Glutamatergic neuron (in vitro differentiated cells): ENCODE data around the gene UNC5C. TPM values are rescaled to one million over a fixed set of nuclear protein-coding genes. Genes with fewer than 3 reads are reported as not detected.

Experiments
- DNase-seq: peaks from one replicate; pipeline ENCODE4 v3.0.0; 2022
- H3K27ac Mint-ChIP-seq: one replicate; pipeline ENCODE4 v1.8.0; 2020; ENCODE audit warnings: mild to moderate bottlenecking, mixed read lengths, inconsistent platforms; ENCODE audit not compliant: unreplicated experiment
- H3K27me3 Mint-ChIP-seq: one replicate; pipeline ENCODE4 v1.8.0; 2020; ENCODE audit warnings: mild to moderate bottlenecking, moderate library complexity, mixed read lengths, inconsistent platforms; ENCODE audit not compliant: unreplicated experiment
- H3K36me3 Mint-ChIP-seq: one replicate; pipeline ENCODE4 v1.8.0; 2020; ENCODE audit warnings: mild to moderate bottlenecking, mixed read lengths, inconsistent platforms; ENCODE audit not compliant: unreplicated experiment
- H3K4me1 Mint-ChIP-seq: one replicate; pipeline ENCODE4 v1.8.0; 2020; ENCODE audit warnings: mild to moderate bottlenecking, low read depth, mixed read lengths, inconsistent platforms; ENCODE audit not compliant: unreplicated experiment
- H3K4me3 Mint-ChIP-seq: one replicate; pipeline ENCODE4 v1.8.0; 2020; ENCODE audit warnings: mild to moderate bottlenecking, mixed read lengths, inconsistent platforms; ENCODE audit not compliant: unreplicated experiment
- H3K9me3 Mint-ChIP-seq: one replicate; pipeline ENCODE4 v1.8.0; 2020; ENCODE audit warnings: mild to moderate bottlenecking, moderate library complexity, mixed read lengths, inconsistent platforms; ENCODE audit not compliant: unreplicated experiment
- CTCF ChIP-seq: fragments of 200-600 bp; sonication (generic); IDR thresholded peaks from one replicate; pipeline ENCODE4 v1.5.0; 2021; ENCODE audit not compliant: partially characterized antibody, unreplicated experiment
- total RNA-seq: library from RNA; stranded (reverse); fragmentation: NEBNext Ultra II Directional; extraction: Animal tissue kit (Norgen Biotek cat#: 25700); gene quantifications from one replicate; pipeline ENCODE4 v1.2.1, GENCODE V29; 2021; ENCODE audit not compliant: unreplicated experiment

Gene UNC5C
- total RNA-seq, 1 donor from 2014 or later: 41.2 TPM

GRCh38 chr4:95124906-95125504 lies 423.8 kb downstream of the UNC5C start:
- TF ChIP-seq CTCF: no peak

GRCh38 chr4:95122001-95122400 lies 426.8 kb downstream of the UNC5C start:
- H3K27me3 Mint-ChIP-seq: no peaks in the 10 kb centered on the region
- no peaks in the 10 kb centered on the region for H3K36me3 Mint-ChIP-seq
- DNase-seq: no peak
- no peak overlapping the region for H3K27ac Mint-ChIP-seq
- H3K9me3 Mint-ChIP-seq: no peaks in the 10 kb centered on the region
- no peak overlapping the region for H3K4me3 Mint-ChIP-seq
- TF ChIP-seq CTCF: no peak
- no peaks in the 10 kb centered on the region for H3K4me1 Mint-ChIP-seq

More at GRCh38 chr4:95124906-95125504, 423.8 kb downstream of the UNC5C start:
- Mint-ChIP-seq H3K36me3 (no peaks in the 10 kb centered on the region), H3K27me3 (no peaks in the 10 kb centered on the region), H3K9me3 (no peaks in the 10 kb centered on the region), H3K27ac (no peak overlapping the region), H3K4me3 (no peak overlapping the region), H3K4me1 (no peaks in the 10 kb centered on the region)
- DNase-seq: no peak

GRCh38 chr4:95120456-95120855 lies 428.3 kb downstream of the UNC5C start:
- H3K27me3 Mint-ChIP-seq: no peaks in the 10 kb centered on the region
- no peaks in the 10 kb centered on the region for H3K36me3 Mint-ChIP-seq
- H3K9me3 Mint-ChIP-seq: no peaks in the 10 kb centered on the region
- no peak for TF ChIP-seq CTCF
- H3K27ac Mint-ChIP-seq: no peak overlapping the region
- no peaks in the 10 kb centered on the region for H3K4me1 Mint-ChIP-seq
- no peak overlapping the region for H3K4me3 Mint-ChIP-seq
- no peak for DNase-seq

GRCh38 chr4:95118497-95118896 lies 430.3 kb downstream of the UNC5C start:
- no peaks in the 10 kb centered on the region for H3K36me3 Mint-ChIP-seq
- no peaks in the 10 kb centered on the region for H3K4me1 Mint-ChIP-seq
- no peak for TF ChIP-seq CTCF
- no peaks in the 10 kb centered on the region for H3K9me3 Mint-ChIP-seq
- H3K27me3 Mint-ChIP-seq: no peaks in the 10 kb centered on the region
- DNase-seq: no peak
- H3K4me3 Mint-ChIP-seq: no peak overlapping the region
- H3K27ac Mint-ChIP-seq: no peak overlapping the region

GRCh38 chr4:95114521-95114920 lies 434.3 kb downstream of the UNC5C start:
- H3K4me1 Mint-ChIP-seq: no peaks in the 10 kb centered on the region
- no peak for DNase-seq
- H3K36me3 Mint-ChIP-seq: no peaks in the 10 kb centered on the region
- H3K27ac Mint-ChIP-seq: no peak overlapping the region
- H3K27me3 Mint-ChIP-seq: no peaks in the 10 kb centered on the region
- H3K9me3 Mint-ChIP-seq: no peaks in the 10 kb centered on the region
- TF ChIP-seq CTCF: no peak
- H3K4me3 Mint-ChIP-seq: no peak overlapping the region
